ENCODE measurements around the gene SMYD3. TPM values are rescaled to one million over a fixed set of nuclear protein-coding genes. Genes with fewer than 3 reads are reported as not detected.
A peak's percentile ranks its signal among the peaks of the same experiment; 100 is the strongest.

SMYD3 gene
- total and polyA plus RNA-seq, 2 donors (not counting 1 experiment from before 2014, with no cell fraction given), result 9.7 to 37.2 TPM

DNA sequence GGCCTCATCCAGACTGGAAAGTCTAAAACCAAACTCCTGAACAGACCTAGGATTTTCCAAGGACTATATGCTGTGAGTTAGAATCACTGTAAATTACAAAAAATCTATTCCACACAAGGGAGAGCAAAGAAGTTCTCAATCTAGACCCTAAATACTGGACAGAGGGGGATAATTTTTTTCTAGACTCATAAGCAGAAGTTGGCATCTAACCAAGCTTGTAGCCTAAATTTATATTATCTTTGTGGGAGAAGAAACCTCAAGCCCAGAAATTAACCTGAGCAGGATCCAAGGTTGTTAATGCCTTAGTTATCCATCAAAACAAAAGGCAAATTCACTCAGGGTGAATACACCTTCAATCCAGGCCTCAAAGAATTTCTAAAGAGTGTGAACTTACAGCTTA lies 290.2 kb downstream of the SMYD3 start:
- Mint-ChIP-seq H3K27ac (no peak overlapping the region), H3K4me1 (peaks cover 10% of the 10 kb centered on the region), H3K9me3 (ENCODE audit: insufficient read depth) (no peaks in the 10 kb centered on the region), H3K4me3 (no peak overlapping the region), H3K27me3 (no peaks in the 10 kb centered on the region)
- H3K27me3 ChIP-seq (replicated peaks in 1 of 4; ENCODE audit: control extremely low read depth in 1 of 4, control insufficient read depth in 3 of 4, insufficient read depth in 4 of 4, low read length in 3 of 4), result no peaks in the 10 kb centered on the region
- intact Hi-C loops (cut with micrococcal nuclease), result no loop called here
- no peak overlapping the region for H3K4me2 ChIP-seq (replicated peaks; ENCODE audit: low read depth, low read length, poor library complexity, severe bottlenecking)
- DNase-seq (no peak), ATAC-seq (ENCODE audit: low read depth) (no peak)
- peaks cover 0 to 5% of the 10 kb centered on the region in 2 donors for H3K4me1 ChIP-seq (ENCODE audit: control insufficient read depth in 2 of 2, insufficient read depth in 2 of 2, low read length in 2 of 2)
- POLR2A ChIA-PET, result no interaction called here
- H3K9me3 ChIP-seq (ENCODE audit: control extremely low read depth in 1 of 3, control insufficient read depth in 2 of 3, insufficient read depth in 1 of 3, low read length in 2 of 3), result peaks cover 0 to 25% (median 1%) of the 10 kb centered on the region in 3 donors
- CTCF ChIA-PET, result no interaction called here
- no peaks in the 10 kb centered on the region for H3K36me3 ChIP-seq (replicated peaks in 1 of 2; ENCODE audit: control extremely low read depth in 1 of 2, control insufficient read depth in 1 of 2, extremely low read depth in 1 of 2, insufficient read depth in 2 of 2, low read length in 1 of 2)
- H2AFZ ChIP-seq (ENCODE audit: insufficient read depth, low read depth, low read length, poor library complexity, severe bottlenecking), result no peak overlapping the region
- no peak overlapping the region for H3K27ac ChIP-seq (ENCODE audit: low read length in 2 of 2)
- H3K4me3 ChIP-seq (ENCODE audit: control extremely low read depth in 1 of 5, extremely low read depth in 1 of 5, insufficient read depth in 1 of 5, low read depth in 2 of 5, low read length in 4 of 5), result no peak overlapping the region
- TF ChIP-seq, protein P1, sequence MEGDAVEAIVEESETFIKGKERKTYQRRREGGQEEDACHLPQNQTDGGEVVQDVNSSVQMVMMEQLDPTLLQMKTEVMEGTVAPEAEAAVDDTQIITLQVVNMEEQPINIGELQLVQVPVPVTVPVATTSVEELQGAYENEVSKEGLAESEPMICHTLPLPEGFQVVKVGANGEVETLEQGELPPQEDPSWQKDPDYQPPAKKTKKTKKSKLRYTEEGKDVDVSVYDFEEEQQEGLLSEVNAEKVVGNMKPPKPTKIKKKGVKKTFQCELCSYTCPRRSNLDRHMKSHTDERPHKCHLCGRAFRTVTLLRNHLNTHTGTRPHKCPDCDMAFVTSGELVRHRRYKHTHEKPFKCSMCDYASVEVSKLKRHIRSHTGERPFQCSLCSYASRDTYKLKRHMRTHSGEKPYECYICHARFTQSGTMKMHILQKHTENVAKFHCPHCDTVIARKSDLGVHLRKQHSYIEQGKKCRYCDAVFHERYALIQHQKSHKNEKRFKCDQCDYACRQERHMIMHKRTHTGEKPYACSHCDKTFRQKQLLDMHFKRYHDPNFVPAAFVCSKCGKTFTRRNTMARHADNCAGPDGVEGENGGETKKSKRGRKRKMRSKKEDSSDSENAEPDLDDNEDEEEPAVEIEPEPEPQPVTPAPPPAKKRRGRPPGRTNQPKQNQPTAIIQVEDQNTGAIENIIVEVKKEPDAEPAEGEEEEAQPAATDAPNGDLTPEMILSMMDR (IDR thresholded peaks at IDR 0.05), result no peak
- no peak for TF ChIP-seq EZH2 (IDR thresholded peaks at IDR 0.05; ENCODE audit: borderline replicate concordance, insufficient read depth, low read depth, low read length, poor library complexity, severe bottlenecking)
- H4K20me1 ChIP-seq (ENCODE audit: control insufficient read depth, insufficient read depth, low read length, poor library complexity, severe bottlenecking), result no peaks in the 10 kb centered on the region
- H3K79me2 ChIP-seq (ENCODE audit: control insufficient read depth, insufficient read depth, low read length), result no peaks in the 10 kb centered on the region
- H3K9ac ChIP-seq (ENCODE audit: low read length), result no peak overlapping the region

DNA sequence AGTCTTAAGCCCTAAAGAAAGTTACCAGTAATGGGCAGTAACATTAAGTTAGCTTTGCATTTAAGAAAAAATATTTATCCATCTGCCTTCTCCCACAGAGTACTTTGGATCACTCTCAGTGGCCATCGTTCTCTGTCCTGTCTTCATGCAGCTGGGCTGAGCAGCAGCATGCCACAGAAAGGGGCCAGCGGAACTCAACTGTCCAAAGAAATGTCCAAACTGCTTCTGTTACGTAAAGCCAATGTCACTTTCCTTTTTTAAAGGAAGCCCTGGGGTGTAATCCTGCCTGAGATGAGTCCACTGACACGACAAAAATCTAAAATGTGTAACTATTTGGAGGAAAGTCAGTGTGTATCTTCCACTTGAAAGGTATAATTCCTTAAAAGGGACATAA lies 291.6 kb downstream of the SMYD3 start:
- H3K79me2 ChIP-seq (ENCODE audit: control insufficient read depth, insufficient read depth, low read length), result no peaks in the 10 kb centered on the region
- no peak overlapping the region for H3K4me3 ChIP-seq (ENCODE audit: control extremely low read depth in 1 of 5, extremely low read depth in 1 of 5, insufficient read depth in 1 of 5, low read depth in 2 of 5, low read length in 4 of 5)
- H3K27me3 ChIP-seq (replicated peaks in 1 of 4; ENCODE audit: control extremely low read depth in 1 of 4, control insufficient read depth in 3 of 4, insufficient read depth in 4 of 4, low read length in 3 of 4), result no peaks in the 10 kb centered on the region
- ChIA-PET CTCF (no interaction called here), POLR2A (no interaction called here)
- WGBS (ENCODE audit: insufficient coverage), result 0% methylated on average over 1 of the region's 4 CpGs
- Mint-ChIP-seq H3K27ac (no peak overlapping the region), H3K4me3 (no peak overlapping the region), H3K27me3 (no peaks in the 10 kb centered on the region), H3K4me1 (peaks cover 10% of the 10 kb centered on the region), H3K9me3 (ENCODE audit: insufficient read depth) (no peaks in the 10 kb centered on the region)
- intact Hi-C loops (cut with micrococcal nuclease), result no loop called here
- no peaks in the 10 kb centered on the region for H3K36me3 ChIP-seq (replicated peaks in 1 of 2; ENCODE audit: control extremely low read depth in 1 of 2, control insufficient read depth in 1 of 2, extremely low read depth in 1 of 2, insufficient read depth in 2 of 2, low read length in 1 of 2)
- H3K9me3 ChIP-seq (ENCODE audit: control extremely low read depth in 1 of 3, control insufficient read depth in 2 of 3, insufficient read depth in 1 of 3, low read length in 2 of 3), result peaks cover 0 to 12% (median 1%) of the 10 kb centered on the region in 3 donors
- no peak overlapping the region for H3K27ac ChIP-seq (ENCODE audit: low read length in 2 of 2)
- H4K20me1 ChIP-seq (ENCODE audit: control insufficient read depth, insufficient read depth, low read length, poor library complexity, severe bottlenecking), result no peaks in the 10 kb centered on the region
- no peak for ATAC-seq (ENCODE audit: low read depth)
- TF ChIP-seq, protein P1 (IDR thresholded peaks at IDR 0.05), result no peak
- no peak for TF ChIP-seq EZH2 (IDR thresholded peaks at IDR 0.05; ENCODE audit: borderline replicate concordance, insufficient read depth, low read depth, low read length, poor library complexity, severe bottlenecking)
- H2AFZ ChIP-seq (ENCODE audit: insufficient read depth, low read depth, low read length, poor library complexity, severe bottlenecking), result no peak overlapping the region
- H3K9ac ChIP-seq (ENCODE audit: low read length), result no peak overlapping the region
- H3K4me2 ChIP-seq (replicated peaks; ENCODE audit: low read depth, low read length, poor library complexity, severe bottlenecking), result peak overlapping the region; percentile 32
- DNase-seq, result no peak
- peaks cover 0 to 5% of the 10 kb centered on the region in 2 donors for H3K4me1 ChIP-seq (ENCODE audit: control insufficient read depth in 2 of 2, insufficient read depth in 2 of 2, low read length in 2 of 2)
